Suppressor macrophage (primary cell): ENCODE results near the gene BCL6B.
A peak's percentile ranks its signal among the peaks of the same experiment; 100 is the strongest.

Experiments used
- DNase-seq, 4 experiments: peaks; one replicate each; pipeline ENCODE4 v3.0.0-alpha.2; 2020 to 2022

The BCL6B gene

DNA sequence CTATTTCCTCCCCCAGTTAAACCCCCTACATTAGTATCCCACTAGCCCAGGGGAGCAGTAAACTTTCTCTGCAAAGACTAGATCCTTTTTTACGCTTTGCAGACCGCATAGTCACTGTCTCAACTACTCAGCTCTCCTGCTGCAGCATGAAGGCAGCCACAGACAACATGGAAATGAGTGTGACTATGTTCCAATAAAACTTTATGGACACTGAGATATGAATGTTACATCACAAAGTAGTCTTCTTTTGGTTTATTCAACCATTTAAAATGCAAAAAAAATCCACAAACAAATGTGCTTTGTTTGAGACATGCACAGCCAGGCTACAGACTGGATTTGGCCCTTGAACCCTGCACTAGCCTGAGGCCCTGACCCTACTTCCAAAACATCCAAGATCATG lies 12.3 kb upstream of the BCL6B start:
- DNase-seq = no peak

DNA sequence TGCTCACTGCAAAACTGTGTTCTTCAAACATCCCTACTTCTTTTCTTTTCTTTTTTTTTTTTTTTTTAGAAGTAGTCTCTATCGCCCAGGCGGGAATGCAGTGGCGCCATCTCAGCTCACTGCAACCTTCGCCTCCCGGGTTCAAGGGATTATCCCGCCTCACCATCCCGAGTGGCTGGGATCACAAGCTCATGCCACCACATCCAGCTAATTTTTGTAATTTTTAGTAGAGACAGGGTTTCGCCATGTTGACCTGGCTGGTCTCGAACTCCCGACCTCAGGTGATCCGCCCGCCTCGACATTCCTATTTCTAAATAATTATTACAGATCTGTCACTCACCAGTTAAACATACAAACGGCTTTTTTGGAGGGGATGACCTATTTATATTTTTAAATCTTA lies 11.4 kb upstream of the BCL6B start:
- DNase-seq = no peak

DNA sequence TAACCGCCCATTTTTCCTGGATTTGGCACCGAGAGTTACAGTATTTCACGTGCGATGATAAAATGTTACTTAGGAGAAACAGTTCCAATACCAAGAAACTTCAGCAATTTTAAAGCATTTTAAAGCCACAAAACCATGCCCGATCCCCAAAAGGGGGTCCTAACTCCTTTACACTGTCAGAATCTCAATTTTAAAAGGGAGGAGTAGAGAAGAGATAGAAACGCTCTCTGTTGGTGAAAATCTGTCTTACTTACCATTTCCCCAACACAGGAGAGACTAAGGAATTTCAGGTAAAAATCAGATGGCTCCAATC lies 11.0 kb upstream of the BCL6B start:
- no peak for DNase-seq

DNA sequence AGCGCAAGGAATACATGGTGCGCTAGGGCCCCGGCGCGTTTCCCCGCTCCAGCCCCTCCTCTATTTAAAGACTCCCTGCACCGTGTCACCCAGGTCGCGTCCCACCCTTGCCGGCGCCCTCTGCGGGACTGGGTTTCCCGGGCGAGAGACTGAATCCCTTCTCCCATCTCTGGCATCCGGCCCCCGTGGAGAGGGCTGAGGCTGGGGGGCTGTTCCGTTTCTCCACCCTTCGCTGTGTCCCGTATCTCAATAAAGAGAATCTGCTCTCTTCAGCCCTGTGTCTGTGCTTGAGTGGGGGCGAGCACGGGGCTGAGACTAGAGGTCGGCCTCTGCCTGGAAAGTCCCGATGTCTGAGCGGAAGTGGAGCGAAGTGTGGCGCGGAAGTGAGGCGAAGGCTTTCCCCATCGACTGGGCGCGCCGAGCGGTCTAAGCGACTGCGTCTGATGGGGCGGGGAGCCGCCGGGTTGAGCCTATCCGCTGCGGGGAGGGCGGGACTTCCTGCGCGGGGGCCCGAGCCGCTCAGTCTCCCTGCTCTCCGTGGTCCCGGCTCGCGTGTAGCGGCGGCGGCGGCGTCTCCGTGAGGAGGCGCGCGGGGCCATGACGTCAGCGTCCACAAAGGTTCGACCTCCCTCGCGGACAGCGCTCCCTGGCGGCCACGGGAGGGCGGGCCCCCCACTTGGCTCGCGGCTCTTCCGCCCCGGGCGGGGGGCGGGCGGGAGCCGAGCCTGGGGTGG lies 8.4 kb upstream of the BCL6B start:
- DNase-seq = peak; percentile 99 to 100 (median 99)

DNA sequence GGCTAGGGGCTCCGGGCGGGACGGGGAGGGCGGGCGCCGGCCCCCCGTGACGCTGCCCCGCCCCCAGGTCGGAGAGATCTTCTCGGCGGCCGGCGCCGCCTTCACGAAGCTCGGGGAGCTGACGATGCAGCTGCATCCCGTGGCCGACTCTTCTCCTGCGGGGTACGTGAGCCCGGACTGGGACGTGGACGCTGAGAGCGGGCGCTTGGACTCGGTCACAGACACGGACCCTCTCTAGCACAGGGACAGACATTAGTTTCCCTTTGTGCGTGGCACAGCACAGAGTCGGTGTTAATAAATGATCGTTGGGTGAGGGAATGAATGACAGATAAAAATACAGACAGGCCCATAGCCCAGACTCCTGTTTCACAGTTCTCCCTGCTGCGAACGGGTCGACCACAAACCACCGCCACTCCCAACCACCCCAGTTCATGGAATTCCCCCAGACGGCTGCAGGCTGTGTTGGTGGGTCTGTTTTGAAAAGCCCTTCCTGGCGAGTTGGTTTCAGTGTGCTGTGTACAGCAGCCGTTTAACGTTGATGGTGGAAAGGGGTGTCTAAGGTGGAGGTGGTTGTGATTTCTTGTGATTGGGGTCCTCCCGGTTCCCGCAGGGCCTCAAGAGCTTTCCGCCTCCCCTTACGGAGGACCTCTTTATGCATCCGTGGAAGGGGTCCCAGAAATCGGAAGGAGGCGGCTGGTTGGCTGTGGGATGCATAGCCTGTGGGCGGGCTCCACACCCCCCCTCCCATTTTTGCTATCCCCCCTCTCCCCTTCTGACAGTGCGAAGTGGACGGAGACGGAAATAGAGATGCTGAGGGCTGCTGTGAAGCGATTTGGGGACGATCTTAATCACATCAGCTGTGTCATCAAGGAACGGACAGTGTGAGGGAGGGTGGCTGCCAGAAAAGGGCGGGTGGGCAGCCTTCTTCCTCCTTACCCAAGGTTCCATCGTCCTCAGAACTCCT lies 7.6 kb upstream of the BCL6B start:
- peak; percentile 51 to 70 (median 62) for DNase-seq

DNA sequence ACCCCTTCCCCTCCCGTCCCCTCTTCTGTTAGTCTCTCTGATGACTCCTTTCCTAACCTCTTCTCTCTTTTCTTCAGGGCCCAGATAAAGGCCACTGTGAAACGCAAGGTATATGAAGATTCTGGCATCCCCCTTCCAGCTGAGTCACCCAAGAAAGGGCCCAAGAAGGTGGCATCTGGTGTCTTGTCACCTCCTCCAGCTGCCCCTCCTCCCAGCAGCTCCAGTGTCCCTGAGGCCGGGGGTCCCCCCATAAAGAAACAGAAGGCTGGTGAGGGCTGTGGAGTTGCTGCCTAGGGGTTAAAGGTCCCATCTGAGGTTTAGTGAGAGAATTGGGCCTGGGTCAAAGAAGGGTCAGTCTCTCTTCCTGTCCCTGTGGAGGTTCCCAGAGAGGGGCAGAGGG lies 6.4 kb upstream of the BCL6B start:
- DNase-seq = no peak

DNA sequence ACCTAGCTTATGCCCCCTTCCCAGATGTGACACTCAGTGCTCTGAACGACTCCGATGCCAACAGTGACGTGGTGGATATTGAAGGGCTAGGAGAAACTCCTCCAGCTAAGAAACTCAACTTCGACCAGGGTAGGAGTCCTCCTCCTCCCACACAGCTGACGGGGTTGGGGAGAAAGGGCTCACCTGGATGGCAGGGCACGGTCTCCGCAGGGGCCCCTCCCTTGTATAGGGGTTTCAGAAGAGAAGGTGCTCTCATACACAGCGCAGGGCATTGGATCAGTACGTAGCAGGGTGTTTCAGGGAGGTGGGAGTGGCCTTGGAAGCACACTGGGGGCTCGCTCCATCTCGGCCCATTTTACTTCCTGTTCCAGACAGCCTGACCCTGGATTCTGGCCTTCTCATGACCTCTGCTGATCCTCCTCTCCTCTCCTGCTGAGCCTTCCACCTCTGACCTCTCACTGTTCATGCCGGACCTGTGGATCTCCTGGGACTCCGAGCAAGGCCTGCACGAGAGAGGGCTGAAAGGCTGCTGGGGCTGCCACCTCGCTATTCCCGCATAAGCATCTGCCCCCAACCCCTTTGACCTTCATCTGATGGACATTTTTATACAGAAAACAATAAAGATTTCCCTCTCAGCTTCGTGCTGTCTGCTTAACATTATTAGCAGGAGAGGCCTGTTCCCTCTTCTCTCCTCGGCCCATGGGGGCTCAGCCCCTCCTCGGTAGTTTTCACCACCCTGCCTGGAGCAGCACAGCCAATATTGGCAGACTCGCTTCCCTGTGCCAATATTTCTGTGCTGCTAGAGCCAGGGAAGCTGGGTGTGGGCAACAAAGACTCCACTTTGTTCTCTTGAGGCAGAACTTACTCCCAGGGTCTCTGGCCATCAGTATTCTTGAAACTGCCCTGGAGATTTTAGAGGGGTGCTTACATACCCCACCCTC lies 5.7 kb upstream of the BCL6B start:
- no peak for DNase-seq

DNA sequence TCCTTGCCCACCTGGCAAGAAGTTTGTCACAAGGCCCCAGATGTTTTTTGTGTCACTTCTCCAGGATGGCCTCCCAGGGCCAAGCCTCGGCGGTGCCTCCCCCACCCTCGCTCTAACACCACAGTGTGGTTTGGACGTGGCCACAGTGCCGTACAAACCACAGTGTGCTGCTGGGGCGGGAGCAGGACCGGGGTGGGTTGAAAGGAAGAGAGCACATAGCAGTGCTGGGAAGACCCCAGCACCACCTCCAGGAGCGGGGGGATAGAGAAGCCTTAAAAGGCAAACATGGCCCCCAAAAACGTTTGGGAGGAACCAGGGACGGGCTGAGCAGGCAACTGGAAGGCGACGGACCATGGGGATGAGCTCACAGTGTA lies 5.0 kb upstream of the BCL6B start:
- DNase-seq = no peak

DNA sequence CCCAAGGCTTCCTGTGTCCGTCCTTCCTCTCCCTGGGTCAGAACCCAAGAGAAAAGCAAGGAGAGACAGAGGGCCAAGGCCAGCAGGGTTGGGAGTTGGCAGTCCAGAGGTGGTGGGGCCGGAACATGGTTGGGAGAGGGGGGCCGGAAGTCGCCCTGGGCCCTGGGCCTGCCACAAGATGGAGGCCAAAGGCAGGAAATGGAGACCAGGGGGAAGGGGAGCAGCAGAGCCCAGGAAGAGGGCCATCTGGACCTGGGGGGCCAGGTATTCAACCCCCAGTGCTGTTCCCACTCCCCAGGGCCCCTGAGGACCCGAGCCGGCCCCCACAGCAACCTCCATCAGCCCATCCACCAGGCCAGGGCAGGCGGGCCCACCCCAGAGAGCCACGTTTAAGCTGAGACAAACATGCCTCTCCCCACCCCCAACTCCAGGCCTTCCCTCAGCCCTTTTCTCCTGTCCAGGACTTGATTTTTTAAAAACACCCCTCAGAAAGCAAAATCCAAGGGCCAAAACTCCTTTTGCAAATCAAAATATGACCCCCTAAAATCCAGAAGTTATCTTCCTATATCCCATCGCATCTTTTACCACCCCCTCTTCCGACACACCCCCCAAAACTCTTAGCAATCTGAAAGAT lies 4.4 kb upstream of the BCL6B start:
- no peak for DNase-seq

DNA sequence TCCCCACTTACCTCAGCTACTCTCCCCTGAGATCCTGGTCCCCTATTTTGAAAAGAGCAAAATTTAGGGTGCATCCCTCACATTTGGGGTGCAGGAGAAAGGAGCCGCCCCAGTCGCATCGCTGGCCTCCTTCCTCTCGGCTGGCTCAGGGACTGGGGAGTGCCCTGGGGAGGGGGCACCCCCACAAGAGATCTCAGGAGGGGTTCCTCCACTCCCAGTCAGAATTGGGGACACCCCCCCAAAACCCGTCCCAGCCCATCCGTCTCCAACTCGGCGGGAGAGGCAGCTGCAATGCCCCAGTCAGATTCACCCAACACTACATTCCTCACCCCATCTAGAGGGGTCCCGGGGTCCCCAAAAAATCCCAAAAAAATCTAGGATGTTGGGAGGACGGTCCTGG lies 3.5 kb upstream of the BCL6B start:
- DNase-seq = no peak

DNA sequence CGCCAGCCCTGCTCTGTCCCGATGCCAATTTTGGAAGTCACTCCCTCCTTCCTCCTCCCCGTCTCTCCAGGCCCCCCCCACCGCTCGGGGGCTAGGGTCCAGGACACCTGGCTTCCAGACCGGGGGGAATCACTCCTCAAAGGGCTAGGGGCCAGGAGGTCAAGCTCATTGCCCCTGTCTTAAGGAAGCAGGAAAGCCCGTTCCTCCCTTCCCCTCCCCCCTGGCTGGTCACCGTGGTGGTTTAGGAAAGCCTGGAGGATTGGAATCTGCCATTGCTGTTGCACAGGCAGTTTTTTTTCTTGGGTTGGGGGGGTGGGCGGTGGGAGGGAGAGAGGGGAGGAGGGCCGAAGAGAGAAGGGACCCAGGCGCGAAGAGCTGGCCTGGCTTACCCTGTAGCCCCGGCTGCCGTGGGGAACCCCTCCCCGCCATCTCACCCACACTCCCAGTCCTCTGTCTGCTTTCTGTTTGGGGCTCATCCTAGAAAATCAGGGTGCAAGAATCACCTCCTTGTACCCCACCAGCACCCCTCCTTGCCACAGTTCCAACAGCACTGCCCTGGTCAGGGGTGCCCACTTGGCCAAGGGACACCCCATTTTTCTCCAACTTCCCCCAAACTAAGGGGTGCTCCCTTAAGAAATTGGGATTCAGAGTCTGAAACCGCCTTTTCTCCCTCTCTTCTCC lies 2.9 kb upstream of the BCL6B start:
- no peak for DNase-seq

DNA sequence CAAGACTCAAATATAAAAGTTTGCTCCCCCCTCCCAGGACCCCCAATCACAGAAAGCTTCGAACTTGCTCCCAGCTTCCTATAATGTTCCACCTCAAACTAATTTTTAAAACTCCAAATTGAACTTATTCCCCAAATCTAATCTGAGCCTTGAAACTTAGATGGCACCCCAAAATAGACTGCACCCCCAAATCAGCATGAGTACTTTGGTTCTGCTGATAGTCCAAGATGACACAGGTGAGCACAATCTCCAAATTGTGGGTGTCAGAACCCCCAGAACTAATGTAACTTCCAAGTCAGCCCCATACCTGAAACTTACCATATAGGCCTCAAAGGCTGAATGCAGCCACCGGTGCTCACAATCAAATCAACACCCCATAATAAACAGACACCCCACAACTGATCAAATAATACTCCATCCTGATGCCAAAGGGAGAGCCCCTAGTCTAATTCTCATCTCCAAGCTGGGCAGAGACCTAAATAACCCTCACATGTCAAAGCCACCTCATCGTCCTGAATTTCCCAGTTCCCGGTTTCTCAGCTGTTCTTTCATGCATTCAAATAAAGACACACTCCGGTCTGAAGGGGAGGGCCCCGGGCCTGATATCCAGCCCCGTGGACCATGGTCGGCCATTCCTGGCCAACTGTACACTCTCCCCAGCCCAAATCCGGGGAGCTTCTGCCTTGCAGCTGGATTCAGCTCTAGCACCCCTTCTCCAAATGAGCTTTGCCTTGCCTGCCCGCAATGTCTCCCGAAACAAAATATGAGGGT lies 1.8 kb upstream of the BCL6B start:
- no peak for DNase-seq

DNA sequence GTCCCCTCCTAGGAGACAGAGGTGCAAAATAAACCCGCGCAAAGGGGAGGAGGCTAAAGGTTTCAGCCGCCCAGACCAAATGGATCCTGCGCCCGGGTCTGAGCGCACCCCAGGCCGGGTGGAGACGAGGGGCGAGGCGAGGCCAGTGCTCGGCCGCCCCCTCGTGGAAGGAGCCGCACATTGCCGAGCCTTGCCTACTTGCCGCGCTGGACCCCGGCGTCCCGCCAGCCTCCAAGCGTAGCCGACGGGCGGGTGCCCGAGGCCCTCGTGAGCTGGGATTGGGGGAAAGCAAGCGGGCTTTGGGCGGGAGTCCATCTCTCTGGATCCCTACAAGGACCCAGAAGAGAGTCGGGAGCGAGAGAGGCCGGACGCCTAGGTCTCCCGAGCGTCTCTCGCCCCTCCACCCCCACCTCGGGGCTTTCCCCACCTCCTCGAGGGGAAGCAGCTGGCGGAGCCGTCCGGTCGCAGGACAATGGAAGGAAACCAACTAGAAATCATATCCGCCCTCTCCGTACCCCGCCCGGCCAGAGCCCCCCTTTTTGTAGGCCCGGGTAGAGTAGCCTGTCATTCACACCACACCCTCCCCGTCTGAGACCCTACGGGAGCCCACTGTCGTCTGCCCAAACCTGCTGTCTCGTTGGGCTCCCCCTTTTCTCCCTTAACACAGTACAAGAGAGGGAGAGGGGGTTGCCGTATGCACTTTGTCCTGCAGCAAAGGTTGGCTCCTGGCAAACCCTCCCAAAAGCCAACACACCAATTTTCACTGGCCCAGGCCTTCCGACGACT lies 664 bp upstream of the BCL6B start:
- DNase-seq = peak; percentile 77 to 90 (median 88)

DNA sequence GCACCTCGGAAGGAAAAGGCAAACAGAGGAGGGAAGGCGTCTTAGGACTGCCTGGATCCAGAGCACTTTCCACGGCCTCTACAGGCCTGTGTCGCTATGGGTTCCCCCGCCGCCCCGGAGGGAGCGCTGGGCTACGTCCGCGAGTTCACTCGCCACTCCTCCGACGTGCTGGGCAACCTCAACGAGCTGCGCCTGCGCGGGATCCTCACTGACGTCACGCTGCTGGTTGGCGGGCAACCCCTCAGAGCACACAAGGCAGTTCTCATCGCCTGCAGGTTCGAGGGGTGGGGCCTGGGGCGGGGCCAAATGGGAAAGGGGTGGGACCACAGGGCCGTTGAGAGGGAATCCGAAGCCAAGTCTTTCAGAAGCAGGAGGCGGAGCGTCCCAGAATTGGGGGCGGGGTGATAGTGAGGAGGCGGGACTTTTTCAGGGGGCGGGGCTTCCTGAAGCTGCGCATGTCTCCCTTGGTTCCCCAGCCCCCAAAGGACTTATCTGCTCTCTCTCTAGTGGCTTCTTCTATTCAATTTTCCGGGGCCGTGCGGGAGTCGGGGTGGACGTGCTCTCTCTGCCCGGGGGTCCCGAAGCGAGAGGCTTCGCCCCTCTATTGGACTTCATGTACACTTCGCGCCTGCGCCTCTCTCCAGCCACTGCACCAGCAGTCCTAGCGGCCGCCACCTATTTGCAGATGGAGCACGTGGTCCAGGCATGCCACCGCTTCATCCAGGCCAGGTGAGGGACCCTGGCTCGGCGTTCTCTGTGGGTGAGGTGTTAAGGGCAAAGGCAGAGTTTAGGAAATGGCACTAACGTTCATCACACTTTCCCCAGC lies 939 bp downstream of the BCL6B start:
- DNase-seq = peak; percentile 94 to 95 (median 94)

DNA sequence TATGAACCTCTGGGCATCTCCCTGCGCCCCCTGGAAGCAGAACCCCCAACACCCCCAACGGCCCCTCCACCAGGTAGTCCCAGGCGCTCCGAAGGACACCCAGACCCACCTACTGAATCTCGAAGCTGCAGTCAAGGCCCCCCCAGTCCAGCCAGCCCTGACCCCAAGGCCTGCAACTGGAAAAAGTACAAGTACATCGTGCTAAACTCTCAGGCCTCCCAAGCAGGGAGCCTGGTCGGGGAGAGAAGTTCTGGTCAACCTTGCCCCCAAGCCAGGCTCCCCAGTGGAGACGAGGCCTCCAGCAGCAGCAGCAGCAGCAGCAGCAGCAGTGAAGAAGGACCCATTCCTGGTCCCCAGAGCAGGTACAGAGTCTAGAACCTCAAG lies 1.5 kb downstream of the BCL6B start:
- DNase-seq = no peak

DNA sequence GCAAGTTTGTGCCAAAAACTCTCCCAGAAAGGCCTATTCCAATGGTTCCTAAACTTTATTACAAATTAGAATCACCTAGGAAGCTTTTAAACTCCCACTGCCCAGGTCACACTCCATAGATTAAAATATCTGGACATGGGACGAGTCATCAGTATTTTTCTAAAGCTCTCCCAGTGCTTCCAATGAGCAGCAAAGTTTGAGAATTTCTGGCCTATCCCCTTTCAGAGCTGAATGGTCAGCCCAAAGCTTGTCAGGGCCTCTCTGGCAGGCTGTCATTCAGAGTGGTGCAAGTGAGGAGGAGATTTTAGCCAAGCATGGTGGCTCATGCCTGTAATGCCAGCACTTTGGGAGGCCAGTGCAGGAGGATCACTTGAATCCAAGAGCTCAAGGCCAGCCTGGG lies 2.4 kb downstream of the BCL6B start:
- no peak for DNase-seq

DNA sequence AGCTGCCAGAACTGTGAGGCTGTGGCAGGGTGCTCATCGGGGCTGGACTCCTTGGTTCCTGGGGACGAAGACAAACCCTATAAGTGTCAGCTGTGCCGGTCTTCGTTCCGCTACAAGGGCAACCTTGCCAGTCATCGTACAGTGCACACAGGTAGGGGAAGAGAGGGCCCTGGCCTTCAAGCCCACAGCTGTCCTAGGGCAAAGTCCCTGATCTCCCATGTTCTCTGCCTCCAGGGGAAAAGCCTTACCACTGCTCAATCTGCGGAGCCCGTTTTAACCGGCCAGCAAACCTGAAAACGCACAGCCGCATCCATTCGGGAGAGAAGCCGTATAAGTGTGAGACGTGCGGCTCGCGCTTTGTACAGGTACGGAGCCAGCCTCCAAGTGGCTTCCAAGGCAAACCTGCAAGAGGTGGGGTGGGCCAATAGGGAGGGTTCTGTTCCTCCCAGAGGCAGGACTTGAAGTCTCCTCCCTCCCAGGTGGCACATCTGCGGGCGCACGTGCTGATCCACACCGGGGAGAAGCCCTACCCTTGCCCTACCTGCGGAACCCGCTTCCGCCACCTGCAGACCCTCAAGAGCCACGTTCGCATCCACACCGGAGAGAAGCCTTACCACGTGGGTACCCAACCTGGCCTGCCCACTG lies 3.7 kb downstream of the BCL6B start:
- no peak for DNase-seq

DNA sequence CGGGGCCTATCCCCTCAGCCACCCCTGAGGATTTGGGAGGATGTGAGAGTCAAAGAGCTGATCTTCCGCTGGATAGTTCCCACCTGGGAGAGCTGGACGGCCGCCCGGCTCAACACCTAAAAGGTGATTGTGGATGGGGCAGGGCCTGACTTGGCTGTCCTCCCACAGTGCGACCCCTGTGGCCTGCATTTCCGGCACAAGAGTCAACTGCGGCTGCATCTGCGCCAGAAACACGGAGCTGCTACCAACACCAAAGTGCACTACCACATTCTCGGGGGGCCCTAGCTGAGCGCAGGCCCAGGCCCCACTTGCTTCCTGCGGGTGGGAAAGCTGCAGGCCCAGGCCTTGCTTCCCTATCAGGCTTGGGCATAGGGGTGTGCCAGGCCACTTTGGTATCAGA lies 4.5 kb downstream of the BCL6B start:
- no peak for DNase-seq

DNA sequence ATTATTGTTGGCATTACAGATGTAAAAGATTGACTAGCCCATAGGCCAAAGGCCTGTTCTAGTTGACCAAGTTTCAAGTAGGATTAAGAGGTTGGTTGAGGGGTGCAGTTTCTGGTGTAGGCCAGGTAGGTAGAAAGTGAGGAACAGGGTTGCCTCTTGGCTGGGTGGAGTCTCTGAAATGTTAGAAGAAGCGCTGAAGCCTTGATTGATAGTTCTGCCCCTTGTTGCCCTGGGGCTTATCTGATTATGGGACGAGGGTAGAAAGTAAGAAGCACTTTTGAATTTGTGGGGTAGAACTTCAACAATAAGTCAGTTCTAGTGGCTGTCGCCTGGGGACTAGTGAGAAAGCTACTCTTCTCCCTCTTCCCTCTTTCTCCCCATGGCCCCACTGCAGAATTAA lies 6.2 kb downstream of the BCL6B start:
- DNase-seq = no peak
